Measurements from ENCODE around the gene FAM174A.

The FAM174A gene

DNA sequence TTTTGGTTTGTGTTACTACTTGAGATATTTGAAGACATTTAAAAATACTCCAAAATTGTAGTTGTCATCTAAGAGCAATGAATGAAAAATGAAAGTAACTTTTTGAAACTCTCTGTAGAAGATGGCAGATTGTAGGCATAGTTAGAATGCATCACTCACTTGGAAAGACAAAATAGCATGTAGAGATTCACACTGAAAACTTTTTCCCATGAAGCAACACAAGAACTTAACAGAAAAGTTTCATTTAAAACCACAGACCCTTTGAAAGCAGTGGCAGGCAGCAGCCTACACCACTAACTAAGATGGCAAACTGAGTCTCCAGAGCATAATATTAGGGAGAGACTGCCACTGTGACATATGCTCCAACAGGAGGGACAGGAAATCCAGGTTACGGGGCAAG, 18.9 kb upstream of the FAM174A start:
- TF ChIP-seq, protein P1, sequence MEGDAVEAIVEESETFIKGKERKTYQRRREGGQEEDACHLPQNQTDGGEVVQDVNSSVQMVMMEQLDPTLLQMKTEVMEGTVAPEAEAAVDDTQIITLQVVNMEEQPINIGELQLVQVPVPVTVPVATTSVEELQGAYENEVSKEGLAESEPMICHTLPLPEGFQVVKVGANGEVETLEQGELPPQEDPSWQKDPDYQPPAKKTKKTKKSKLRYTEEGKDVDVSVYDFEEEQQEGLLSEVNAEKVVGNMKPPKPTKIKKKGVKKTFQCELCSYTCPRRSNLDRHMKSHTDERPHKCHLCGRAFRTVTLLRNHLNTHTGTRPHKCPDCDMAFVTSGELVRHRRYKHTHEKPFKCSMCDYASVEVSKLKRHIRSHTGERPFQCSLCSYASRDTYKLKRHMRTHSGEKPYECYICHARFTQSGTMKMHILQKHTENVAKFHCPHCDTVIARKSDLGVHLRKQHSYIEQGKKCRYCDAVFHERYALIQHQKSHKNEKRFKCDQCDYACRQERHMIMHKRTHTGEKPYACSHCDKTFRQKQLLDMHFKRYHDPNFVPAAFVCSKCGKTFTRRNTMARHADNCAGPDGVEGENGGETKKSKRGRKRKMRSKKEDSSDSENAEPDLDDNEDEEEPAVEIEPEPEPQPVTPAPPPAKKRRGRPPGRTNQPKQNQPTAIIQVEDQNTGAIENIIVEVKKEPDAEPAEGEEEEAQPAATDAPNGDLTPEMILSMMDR (IDR thresholded peaks at IDR 0.05): no peak
- intact Hi-C loops (cut with DNase I; ENCODE audit: low total_unique reads): no loop called here
- H3K27me3 ChIP-seq: no peaks in the 10 kb centered on the region
- H3K27ac ChIP-seq: no peak overlapping the region
- H3K9me3 ChIP-seq: peaks cover 0 to 10% (median 0%) of the 10 kb centered on the region in 3 donors
- no peaks in the 10 kb centered on the region for H3K4me1 ChIP-seq
- no peaks in the 10 kb centered on the region for H3K36me3 ChIP-seq
- H3K4me3 ChIP-seq: no peak overlapping the region
- no peak for DNase-seq

DNA sequence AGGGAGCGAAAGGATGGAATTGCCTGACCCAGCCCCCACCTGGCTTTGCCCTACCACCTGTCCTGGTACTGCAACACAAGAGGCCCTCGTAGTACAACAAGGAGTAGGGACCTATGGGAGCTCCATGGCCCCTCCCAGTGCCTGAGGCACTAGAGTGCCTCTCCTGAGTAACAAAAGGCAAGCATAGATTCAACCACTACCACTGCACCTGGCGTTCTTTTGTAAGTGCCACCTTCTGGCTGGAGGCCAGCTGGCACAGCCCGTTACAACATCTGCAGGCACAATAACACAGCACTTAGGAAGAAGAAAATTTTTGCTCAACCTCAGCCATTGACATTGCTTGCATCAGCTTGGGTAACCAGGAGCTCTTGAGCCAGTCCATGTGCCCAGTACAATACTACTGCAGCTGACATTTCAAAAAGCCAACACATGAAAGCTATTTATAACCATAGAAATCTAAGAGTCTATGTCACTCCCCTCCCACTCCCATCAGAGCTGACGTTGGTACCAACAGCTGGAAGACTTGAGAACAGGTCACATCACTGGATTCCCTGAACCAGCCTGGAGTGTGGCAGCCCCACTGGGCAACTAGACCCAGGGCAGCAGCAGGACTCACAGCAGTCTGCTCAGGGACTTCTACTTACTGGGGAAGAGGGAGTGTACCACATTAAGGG, 17.7 kb upstream of the FAM174A start:
- TF ChIP-seq, protein P1 (IDR thresholded peaks at IDR 0.05): no peak
- peaks cover 0 to 10% (median 0%) of the 10 kb centered on the region in 3 donors for H3K9me3 ChIP-seq
- no peak for DNase-seq
- no peaks in the 10 kb centered on the region for H3K4me1 ChIP-seq
- H3K36me3 ChIP-seq: no peaks in the 10 kb centered on the region
- no peak overlapping the region for H3K27ac ChIP-seq
- no peak overlapping the region for H3K4me3 ChIP-seq
- intact Hi-C loops (cut with DNase I; ENCODE audit: low total_unique reads): no loop called here
- H3K27me3 ChIP-seq: no peaks in the 10 kb centered on the region

DNA sequence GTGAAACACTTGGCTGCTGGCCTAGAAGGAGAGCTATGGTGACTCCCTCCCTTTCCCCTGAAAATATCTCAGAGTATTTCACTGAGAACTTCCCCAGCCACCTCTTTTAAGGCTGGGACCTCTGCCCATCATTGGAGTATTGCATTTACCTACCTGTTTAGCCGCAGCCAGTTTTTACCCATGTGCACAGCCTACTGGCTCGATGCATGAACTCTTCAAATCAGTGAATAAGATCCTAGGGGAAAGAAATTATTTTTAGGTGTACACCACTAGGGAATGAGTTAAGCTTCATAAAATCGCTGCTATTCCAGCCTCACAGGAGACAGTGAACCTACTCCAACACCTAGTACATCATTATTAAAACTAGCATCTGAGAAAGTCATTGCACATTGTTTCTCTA, 16.8 kb upstream of the FAM174A start:
- Histone ChIP-seq H3K4me3 (no peak overlapping the region), H3K27ac (no peak overlapping the region), H3K4me1 (no peaks in the 10 kb centered on the region), H3K36me3 (no peaks in the 10 kb centered on the region), H3K9me3 (peaks cover 0 to 10% (median 0%) of the 10 kb centered on the region in 3 donors), H3K27me3 (no peaks in the 10 kb centered on the region)
- DNase-seq: no peak
- TF ChIP-seq, protein P1 (IDR thresholded peaks at IDR 0.05): no peak
- intact Hi-C loops (cut with DNase I; ENCODE audit: low total_unique reads): no loop called here

DNA sequence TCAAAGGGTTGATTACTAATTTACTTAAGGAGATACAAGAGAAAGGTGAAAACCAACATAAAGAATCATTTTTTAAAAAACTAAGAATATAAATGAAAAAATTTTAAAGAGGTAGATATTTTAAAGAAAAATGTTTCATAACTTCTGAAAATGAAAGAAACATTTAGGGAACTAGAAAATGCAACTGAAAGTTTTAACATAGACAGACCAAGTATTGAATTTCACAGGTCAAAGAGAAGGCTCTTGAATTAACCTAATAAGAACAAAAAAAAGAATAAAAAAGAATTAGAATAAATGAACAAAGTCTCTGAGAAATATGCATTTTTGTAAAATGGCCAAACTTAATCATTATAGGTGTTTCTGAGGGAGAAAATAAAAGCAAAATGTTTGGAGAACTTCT, 16.1 kb upstream of the FAM174A start:
- Histone ChIP-seq H3K4me3 (no peak overlapping the region), H3K36me3 (no peaks in the 10 kb centered on the region), H3K27me3 (no peaks in the 10 kb centered on the region), H3K9me3 (peaks cover 0 to 10% (median 0%) of the 10 kb centered on the region in 3 donors), H3K4me1 (no peaks in the 10 kb centered on the region), H3K27ac (no peak overlapping the region)
- TF ChIP-seq, protein P1 (IDR thresholded peaks at IDR 0.05): no peak
- DNase-seq: no peak
- intact Hi-C loops (cut with DNase I; ENCODE audit: low total_unique reads): no loop called here

DNA sequence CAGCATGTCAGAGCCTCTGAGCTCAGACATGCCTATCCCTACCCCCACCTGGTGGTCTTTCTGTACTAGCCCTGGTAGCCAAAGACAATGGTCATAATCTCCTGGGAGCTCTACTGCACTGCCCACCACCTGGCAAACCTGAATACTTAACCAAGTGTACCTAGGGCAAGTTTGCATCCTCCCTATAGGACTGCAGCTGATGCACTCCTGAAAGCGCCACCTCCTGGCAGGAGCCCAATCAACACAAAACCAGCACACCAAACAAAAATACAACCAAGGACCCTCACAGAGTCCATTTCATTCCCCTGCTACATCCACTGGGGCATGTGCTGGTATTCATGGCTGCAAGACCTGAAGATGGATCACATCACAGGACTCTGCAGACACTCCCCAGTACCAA, 14.8 kb upstream of the FAM174A start:
- Histone ChIP-seq H3K4me1 (no peaks in the 10 kb centered on the region), H3K36me3 (no peaks in the 10 kb centered on the region), H3K27ac (no peak overlapping the region), H3K27me3 (no peaks in the 10 kb centered on the region), H3K4me3 (no peak overlapping the region), H3K9me3 (peaks cover 0 to 10% (median 0%) of the 10 kb centered on the region in 3 donors)
- intact Hi-C loops (cut with DNase I; ENCODE audit: low total_unique reads): no loop called here
- no peak for DNase-seq
- TF ChIP-seq, protein P1 (IDR thresholded peaks at IDR 0.05): no peak
